ENCODE measurements around the gene TRIOBP. TPM values are rescaled to one million over a fixed set of nuclear protein-coding genes. Genes with fewer than 3 reads are reported as not detected.
"Not testable (repeated sequence)": the region's sequence is repeated elsewhere in the genome, so short reads cannot be mapped to it uniquely, and the experiment has no call there.

Gene TRIOBP, protein sequence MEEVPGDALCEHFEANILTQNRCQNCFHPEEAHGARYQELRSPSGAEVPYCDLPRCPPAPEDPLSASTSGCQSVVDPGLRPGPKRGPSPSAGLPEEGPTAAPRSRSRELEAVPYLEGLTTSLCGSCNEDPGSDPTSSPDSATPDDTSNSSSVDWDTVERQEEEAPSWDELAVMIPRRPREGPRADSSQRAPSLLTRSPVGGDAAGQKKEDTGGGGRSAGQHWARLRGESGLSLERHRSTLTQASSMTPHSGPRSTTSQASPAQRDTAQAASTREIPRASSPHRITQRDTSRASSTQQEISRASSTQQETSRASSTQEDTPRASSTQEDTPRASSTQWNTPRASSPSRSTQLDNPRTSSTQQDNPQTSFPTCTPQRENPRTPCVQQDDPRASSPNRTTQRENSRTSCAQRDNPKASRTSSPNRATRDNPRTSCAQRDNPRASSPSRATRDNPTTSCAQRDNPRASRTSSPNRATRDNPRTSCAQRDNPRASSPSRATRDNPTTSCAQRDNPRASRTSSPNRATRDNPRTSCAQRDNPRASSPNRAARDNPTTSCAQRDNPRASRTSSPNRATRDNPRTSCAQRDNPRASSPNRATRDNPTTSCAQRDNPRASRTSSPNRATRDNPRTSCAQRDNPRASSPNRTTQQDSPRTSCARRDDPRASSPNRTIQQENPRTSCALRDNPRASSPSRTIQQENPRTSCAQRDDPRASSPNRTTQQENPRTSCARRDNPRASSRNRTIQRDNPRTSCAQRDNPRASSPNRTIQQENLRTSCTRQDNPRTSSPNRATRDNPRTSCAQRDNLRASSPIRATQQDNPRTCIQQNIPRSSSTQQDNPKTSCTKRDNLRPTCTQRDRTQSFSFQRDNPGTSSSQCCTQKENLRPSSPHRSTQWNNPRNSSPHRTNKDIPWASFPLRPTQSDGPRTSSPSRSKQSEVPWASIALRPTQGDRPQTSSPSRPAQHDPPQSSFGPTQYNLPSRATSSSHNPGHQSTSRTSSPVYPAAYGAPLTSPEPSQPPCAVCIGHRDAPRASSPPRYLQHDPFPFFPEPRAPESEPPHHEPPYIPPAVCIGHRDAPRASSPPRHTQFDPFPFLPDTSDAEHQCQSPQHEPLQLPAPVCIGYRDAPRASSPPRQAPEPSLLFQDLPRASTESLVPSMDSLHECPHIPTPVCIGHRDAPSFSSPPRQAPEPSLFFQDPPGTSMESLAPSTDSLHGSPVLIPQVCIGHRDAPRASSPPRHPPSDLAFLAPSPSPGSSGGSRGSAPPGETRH (N-terminal part only)
- total RNA-seq (10 to 100 TPM; 14.3 to 18.8 TPM), total RNA-seq (28.0 to 56.6 reads per million in 2 donors)

DNA sequence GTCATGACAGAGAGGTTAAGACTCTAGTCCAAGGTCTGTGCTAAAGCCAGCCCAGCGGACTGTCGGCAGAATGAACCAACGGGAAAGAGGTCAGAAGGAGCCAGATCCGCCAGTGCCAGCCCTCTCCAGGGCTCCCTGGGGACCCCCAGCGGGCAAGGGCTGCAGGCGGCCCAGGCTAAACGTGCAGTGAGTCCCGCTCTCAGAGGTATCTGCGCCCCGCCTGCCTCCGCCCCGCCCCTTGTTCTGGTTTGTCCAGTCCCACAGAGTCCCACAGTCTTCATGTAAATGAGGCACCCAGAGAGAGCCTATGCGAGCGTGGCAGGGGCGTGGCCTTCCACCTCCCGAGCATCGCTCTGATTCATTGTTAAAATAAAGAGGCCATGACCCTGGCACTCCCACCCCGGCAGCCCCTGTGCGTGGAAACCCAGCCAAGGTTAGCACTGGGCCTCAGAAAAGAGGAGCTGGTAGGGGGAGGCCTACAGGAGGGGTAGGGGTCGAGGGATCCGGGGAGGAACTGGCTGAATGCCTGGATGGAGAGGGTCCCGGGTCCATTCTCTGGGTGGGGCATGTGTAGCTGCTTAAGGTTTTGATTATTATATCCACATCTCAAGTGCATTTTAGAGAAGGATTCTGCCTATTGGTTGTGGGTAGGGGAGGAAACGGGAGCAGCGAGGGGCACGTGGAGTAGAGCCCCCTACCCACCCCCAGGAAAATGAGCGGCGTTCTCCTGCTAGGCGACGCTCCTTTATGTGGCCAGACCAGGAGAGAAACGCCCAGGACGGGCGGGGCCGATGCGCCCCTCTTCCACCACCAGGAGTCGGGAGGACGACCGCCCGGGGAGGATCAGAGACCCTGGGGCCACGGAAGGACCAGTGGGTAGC, at the start of gene TRIOBP:
Gene TRIOBP (plus strand): TSS at position 392 of the 881 bp plus-strand sequence. CDS start 4,318 bp downstream, outside the sequence.
- Mint-ChIP-seq H3K4me1 (peaks cover 14% of the 10 kb centered on the region), H3K4me3 (peak within 1 kb of the TSS; percentile 60), H3K27me3 (no peaks in the 10 kb centered on the region), H3K27ac (peak within 1 kb of the TSS; percentile 79), H3K36me3 (ENCODE audit: low read depth) (no peaks in the 10 kb centered on the region)
- H3K9me3 ChIP-seq (ENCODE audit: control insufficient read depth, low read length, poor library complexity, severe bottlenecking), result no peaks in the 10 kb centered on the region
- DNase-seq (peak; percentile 58 to 85 (median 79)), ATAC-seq (peak; percentile 100)

DNA sequence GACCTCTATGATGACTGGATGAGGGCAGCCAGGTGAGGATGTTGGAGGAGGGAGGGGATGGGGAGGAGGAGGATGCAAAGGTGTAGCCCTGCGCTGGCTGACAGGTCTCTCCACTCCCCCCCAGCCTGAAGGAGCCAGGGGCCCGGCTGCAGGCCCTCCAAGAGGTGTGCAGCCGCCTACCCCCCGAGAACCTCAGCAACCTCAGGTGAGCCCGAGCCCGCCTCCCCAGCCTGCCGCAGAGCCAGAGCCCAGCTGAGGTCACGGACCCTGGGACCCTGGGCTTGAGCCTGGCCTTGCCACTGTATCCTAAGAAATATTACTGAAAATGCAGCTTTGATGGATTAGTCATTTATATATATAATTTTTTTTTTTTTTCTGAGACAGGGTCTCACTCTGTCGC, 49.5 kb upstream of the TRIOBP start:
- DNase-seq (no peak), ATAC-seq (no peak)
- peaks cover 20% of the 10 kb centered on the region for H3K4me1 Mint-ChIP-seq
- H3K4me3 Mint-ChIP-seq, result no peak overlapping the region
- H3K36me3 Mint-ChIP-seq (ENCODE audit: low read depth), result peaks cover 6% of the 10 kb centered on the region
- no peaks in the 10 kb centered on the region for H3K9me3 ChIP-seq (ENCODE audit: control insufficient read depth, low read length, poor library complexity, severe bottlenecking)
- no peaks in the 10 kb centered on the region for H3K27me3 Mint-ChIP-seq
- no peak overlapping the region for H3K27ac Mint-ChIP-seq

DNA sequence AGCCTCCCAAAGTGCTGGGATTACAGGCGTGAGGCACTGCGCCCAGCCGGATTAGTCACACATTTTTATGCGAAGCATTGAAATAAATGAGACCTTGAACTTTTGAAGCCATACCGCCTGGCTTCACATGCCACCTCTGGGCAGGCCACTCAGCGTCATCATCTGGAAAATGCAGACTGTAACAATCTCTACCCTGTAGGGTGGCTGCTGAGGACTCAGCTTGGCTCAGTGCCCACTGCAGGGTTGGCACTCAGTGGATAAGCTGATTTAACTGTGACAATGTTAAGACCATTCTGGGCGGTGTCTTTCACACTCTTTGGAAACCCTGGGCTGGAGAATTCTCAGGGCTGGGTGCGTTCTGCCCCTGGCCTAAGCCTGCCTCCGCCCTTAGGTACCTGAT, 48.9 kb upstream of the TRIOBP start:
- Mint-ChIP-seq H3K4me3 (no peak overlapping the region), H3K27ac (peak overlapping the region; percentile 37), H3K4me1 (peaks cover 17% of the 10 kb centered on the region), H3K36me3 (ENCODE audit: low read depth) (peaks cover 4% of the 10 kb centered on the region), H3K27me3 (no peaks in the 10 kb centered on the region)
- DNase-seq, result no peak
- ATAC-seq, result no peak
- H3K9me3 ChIP-seq (ENCODE audit: control insufficient read depth, low read length, poor library complexity, severe bottlenecking), result no peaks in the 10 kb centered on the region

DNA sequence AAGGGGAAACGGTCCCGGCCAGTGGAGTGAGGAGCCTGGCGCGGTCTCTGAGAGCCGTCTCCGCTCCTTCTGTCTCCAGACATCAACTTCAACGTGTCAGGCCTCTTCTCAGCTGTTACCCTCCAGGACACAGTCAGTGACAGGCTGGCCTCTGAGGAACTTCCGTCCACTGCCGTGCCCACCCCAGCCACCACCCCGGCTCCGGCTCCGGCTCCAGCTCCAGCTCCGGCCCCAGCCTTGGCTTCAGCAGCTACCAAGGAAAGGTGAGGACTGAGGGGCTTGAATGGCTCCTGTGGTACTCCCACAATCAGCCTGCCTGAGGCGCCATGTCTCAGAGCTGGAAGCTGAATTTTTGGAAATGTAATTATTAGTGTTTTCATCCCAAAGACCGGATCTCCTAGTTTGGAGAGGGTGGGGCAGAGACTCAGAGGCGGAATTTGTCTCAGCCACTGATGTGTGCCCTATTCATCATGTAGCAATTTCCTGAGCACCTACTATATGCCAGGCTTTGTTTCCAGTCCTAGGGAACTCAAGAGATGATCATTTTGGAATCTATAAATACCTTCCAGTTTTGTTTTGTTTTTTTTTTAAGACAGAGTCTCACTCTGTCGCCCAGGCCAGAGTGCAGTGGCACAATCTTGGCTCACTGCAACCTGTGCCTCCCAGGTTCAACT, 46.2 kb upstream of the TRIOBP start:
- DNase-seq (no peak), ATAC-seq (no peak)
- Mint-ChIP-seq H3K27me3 (no peaks in the 10 kb centered on the region), H3K4me3 (no peak overlapping the region), H3K36me3 (ENCODE audit: low read depth) (no peaks in the 10 kb centered on the region), H3K4me1 (peaks cover 2% of the 10 kb centered on the region), H3K27ac (no peak overlapping the region)
- no peaks in the 10 kb centered on the region for H3K9me3 ChIP-seq (ENCODE audit: control insufficient read depth, low read length, poor library complexity, severe bottlenecking)

DNA sequence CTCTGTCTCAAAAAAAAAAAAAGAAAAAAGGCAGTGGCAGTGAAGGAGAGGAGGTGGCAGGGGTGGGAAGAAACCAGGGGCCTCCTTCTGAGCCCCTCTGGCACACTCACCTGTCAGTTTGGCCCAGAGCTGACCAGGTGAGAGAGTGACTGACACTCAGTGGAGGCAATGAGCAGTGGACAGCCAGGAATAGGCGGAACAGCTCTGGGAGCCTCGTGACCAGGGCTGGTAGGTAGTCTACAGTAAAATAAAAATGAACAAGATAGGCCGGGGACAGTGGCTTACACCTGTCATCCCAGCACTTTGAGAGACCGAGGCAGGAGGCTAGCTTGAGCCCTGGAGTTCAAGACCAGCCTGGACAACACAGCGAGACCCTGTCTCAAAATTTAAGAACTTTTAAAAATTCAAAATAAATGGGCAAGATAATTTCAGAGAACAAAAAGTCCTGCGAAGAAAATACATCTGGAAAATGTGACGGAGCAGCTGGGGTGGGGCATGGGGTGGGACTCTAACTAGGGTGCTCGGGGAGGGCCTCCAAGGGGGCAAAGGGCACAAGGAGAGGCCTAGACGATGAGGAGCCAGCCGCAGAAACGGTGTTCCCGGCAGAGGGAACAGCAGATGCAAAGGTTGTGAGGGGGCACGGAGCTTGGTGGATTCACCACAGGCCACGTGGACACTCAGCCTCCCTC, 42.1 kb upstream of the TRIOBP start:
- no peaks in the 10 kb centered on the region for H3K36me3 Mint-ChIP-seq (ENCODE audit: low read depth)

DNA sequence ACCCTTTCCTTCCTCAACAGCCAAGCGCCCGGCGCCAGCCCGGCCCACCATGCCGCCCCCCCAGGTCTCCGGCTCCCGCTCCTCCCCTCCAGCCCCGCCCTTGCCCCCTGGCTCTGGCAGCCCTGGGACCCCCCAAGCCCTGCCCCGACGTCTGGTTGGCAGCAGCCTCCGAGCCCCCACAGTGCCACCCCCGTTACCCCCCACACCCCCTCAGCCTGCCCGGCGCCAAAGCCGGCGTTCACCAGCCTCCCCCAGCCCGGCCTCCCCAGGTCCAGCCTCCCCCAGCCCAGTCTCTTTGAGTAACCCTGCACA, 41.6 kb upstream of the TRIOBP start:
- DNase-seq (no peak), ATAC-seq (no peak)
- no peaks in the 10 kb centered on the region for H3K27me3 Mint-ChIP-seq
- H3K4me3 Mint-ChIP-seq, result no peak overlapping the region
- no peaks in the 10 kb centered on the region for H3K9me3 ChIP-seq (ENCODE audit: control insufficient read depth, low read length, poor library complexity, severe bottlenecking)
- H3K36me3 Mint-ChIP-seq (ENCODE audit: low read depth), result no peaks in the 10 kb centered on the region
- no peak overlapping the region for H3K27ac Mint-ChIP-seq
- H3K4me1 Mint-ChIP-seq, result peaks cover 26% of the 10 kb centered on the region

More for the DNA sequence above, 42.1 kb upstream of the TRIOBP start:
- Mint-ChIP-seq H3K4me3 (no peak overlapping the region), H3K27ac (no peak overlapping the region), H3K27me3 (no peaks in the 10 kb centered on the region), H3K4me1 (peaks cover 21% of the 10 kb centered on the region)
- no peaks in the 10 kb centered on the region for H3K9me3 ChIP-seq (ENCODE audit: control insufficient read depth, low read length, poor library complexity, severe bottlenecking)
- no peak for DNase-seq
- ATAC-seq, result no peak

DNA sequence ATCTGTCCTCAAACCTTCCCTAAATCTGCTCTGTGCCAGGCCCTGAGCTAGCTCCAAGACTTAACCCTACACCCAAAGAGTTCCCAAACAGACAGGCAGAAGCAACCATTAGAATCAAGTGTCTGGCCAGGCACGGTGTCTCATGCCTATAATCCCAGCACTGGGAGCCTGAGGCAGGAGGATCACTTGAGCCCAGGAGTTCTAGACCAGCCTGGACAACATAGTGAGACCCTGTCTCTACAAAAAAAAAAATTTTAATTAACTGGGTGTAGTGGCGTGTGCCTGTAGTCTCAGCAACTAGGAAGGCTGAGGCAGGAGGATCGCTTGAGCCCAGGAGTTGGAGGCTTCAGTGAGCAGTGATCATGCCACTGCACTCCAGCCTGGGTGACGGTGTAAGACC, 40.3 kb upstream of the TRIOBP start:
- peak overlapping the region; percentile 54 for H3K27ac Mint-ChIP-seq
- not testable (repeated sequence) for H3K27me3 Mint-ChIP-seq; H3K9me3 ChIP-seq (ENCODE audit: control insufficient read depth, low read length, poor library complexity, severe bottlenecking); H3K36me3 Mint-ChIP-seq (ENCODE audit: low read depth); ATAC-seq; DNase-seq
- H3K4me1 Mint-ChIP-seq, result peaks cover 31% of the 10 kb centered on the region
- peak overlapping the region; percentile 36 for H3K4me3 Mint-ChIP-seq

DNA sequence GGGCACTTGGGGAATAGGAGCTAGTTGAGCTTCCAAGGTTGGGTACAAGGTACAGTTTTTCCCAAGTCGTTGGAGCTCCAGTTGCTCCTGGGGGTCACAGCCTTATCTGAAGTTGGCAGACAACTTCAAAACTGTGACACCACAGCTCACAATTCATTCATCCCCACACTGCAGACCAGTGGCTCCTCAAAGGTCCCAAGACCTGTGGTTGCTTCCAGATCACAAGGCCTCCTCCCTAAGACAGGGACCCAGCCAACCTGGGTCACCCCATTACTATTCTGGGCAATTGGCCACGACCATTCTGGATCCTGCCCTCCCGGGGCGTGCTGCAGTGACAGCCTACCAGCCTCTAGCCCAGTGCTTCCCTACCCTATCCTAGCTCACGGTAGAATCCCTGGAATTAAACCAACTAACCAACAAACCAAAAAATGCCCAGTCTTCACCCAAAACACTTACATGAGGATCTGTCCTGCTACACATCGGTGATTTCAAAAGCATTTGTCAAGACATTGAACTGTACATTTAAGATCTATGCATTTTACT, 39.2 kb upstream of the TRIOBP start:
- Mint-ChIP-seq H3K27ac (peak overlapping the region; percentile 92), H3K4me1 (peaks cover 38% of the 10 kb centered on the region), H3K4me3 (peak overlapping the region; percentile 86), H3K27me3 (no peaks in the 10 kb centered on the region), H3K36me3 (ENCODE audit: low read depth) (peaks cover 3% of the 10 kb centered on the region)
- H3K9me3 ChIP-seq (ENCODE audit: control insufficient read depth, low read length, poor library complexity, severe bottlenecking), result no peaks in the 10 kb centered on the region
- ATAC-seq (no peak), DNase-seq (no peak)

DNA sequence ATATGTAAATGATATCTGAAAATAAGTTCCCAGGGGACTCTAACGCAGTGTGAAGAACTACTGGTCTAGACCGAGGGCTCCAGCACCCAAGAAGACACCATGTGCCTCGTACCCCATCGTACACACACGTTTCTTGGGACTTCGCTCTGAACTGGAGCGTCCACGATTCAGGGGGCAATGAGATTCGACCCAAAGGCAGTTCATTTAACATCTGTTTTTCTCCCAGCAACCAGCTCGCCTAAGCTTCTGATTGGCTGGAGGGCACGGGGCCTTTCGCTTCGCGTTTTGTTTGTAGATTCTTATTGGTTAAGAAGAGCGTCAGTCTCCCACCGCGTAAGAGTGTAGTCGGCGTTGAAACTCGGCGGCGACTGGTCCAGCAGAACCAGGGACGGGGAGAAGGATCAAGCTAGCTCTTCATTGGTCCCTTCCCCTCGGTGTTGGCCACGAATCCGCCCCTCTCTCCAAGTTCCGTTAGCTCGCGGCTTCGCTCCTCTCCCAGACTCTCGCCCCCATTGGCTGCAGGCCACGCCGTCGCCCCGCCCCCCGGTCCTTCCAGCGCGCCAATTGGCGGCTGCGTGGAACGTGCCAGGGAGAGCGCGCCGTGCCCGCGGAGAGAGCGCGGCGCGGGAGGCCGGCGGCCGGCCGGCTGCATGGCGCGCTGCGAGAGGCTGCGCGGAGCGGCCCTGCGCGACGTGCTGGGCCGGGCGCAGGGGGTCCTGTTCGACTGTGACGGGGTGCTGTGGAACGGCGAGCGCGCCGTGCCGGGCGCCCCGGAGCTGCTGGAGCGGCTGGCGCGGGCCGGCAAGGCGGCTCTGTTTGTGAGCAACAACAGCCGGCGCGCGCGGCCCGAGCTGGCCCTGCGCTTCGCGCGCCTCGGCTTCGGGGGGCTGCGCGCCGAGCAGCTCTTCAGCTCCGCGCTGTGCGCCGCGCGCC, 38.4 kb upstream of the TRIOBP start, which contains the start of gene PDXP:
Gene PDXP (plus strand): TSS at position 591 of the 933 bp plus-strand sequence. CDS start 60 bp downstream, at position 651.
- peak; percentile 95 for ATAC-seq

DNA sequence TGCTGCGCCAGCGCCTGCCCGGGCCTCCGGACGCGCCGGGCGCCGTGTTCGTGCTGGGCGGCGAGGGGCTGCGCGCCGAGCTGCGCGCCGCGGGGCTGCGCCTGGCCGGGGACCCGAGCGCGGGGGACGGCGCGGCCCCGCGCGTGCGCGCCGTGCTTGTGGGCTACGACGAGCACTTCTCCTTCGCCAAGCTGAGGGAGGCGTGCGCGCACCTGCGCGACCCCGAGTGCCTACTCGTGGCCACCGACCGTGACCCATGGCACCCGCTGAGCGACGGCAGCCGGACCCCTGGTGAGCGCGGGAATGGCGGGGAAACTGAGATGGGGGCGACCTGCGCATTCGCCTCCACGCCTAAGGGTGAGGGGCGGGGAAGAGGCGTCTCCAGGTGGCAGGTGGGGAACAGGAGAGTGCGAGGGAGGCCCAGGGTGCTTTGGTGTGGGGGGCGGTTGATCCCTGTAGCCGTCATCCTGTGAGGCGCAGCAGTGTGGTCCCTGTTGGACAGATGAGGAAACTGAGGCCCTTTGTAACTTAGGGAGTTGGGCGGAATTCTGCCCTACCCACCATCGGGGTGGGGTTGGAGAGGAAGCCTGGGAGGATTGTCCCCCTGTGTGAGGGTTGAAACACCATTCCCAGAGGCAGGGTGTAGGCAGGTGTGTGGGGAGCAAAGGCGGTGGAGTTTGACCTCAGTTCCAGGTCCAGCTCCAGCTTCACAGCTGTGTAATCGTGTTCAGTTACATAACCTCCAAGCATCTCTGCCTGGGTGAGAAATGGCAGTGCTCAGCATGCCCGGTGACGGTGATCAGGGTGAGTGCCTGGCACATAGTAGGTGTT, 37.6 kb upstream of the TRIOBP start:
- H3K9me3 ChIP-seq (ENCODE audit: control insufficient read depth, low read length, poor library complexity, severe bottlenecking), result no peaks in the 10 kb centered on the region
- peak overlapping the region; percentile 82 for H3K27ac Mint-ChIP-seq
- ATAC-seq, result no peak
- no peaks in the 10 kb centered on the region for H3K27me3 Mint-ChIP-seq
- H3K4me3 Mint-ChIP-seq, result peak overlapping the region; percentile 88
- peaks cover 38% of the 10 kb centered on the region for H3K4me1 Mint-ChIP-seq
- peaks cover 3% of the 10 kb centered on the region for H3K36me3 Mint-ChIP-seq (ENCODE audit: low read depth)
- no peak for DNase-seq

More for the DNA sequence above, 38.4 kb upstream of the TRIOBP start, which contains the start of gene PDXP:
- peaks cover 3% of the 10 kb centered on the region for H3K36me3 Mint-ChIP-seq (ENCODE audit: low read depth)
- H3K4me1 Mint-ChIP-seq, result peaks cover 38% of the 10 kb centered on the region
- H3K27ac Mint-ChIP-seq, result peak within 1 kb of the TSS; percentile 92
- peak; percentile 97 for DNase-seq
- no peaks in the 10 kb centered on the region for H3K9me3 ChIP-seq (ENCODE audit: control insufficient read depth, low read length, poor library complexity, severe bottlenecking)
- H3K27me3 Mint-ChIP-seq, result no peaks in the 10 kb centered on the region
- peak within 1 kb of the TSS; percentile 88 for H3K4me3 Mint-ChIP-seq
